ENCODE results near the gene GATA2. TPM values are rescaled to one million over a fixed set of nuclear protein-coding genes. Genes with fewer than 3 reads are reported as not detected.

GATA2 gene
- total and polyA plus RNA-seq, 2 of the 13 experiments (the other 11 are each of a cell fraction or from before 2014, with no cell fraction given): 3.5 to 6.2 TPM

DNA sequence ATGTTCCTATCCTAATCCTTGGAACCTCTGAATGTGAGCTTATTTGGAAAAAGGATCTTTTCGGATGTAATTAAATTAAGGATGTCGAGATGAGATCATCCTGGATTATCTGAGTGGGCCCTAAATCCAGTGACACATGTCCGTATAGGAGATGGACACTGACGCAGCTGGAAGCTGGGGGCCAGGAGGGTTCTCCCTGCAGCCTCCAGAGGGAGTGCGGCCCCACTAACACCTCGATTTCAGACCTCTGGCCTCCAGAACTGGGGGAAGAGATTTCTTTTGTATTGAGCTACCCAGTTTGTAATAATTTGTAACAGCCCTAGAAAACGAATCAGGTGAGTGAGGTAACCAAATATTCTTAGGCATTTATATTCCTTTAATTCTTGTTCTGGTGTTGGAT is 28.8 kb downstream of the GATA2 start:
- in situ Hi-C loops (cut with HindIII; ENCODE audit: extremely low pct_ligation_motif_present, low pct_unique_long_range_greater_than_20kb) (no loop called here), intact Hi-C loops (cut with micrococcal nuclease; ENCODE audit: unreplicated experiment) (no loop called here)
- POLR2A ChIA-PET: no interaction called here
- Histone ChIP-seq H3K36me3 (replicated peaks in 1 of 2; ENCODE audit: control insufficient read depth in 1 of 2, insufficient read depth in 2 of 2, low read length in 2 of 2) (no peaks in the 10 kb centered on the region), H3K79me2 (ENCODE audit: insufficient read depth, low read length) (no peaks in the 10 kb centered on the region), H2AFZ (ENCODE audit: low read length) (no peak overlapping the region), H3K9me3 (ENCODE audit: low read length) (no peaks in the 10 kb centered on the region), H3K27ac (ENCODE audit: extremely low read length, insufficient read depth, low read length) (no peak overlapping the region), H3K27me3 (ENCODE audit: control insufficient read depth in 1 of 2, insufficient read depth in 2 of 2, low read length in 2 of 2) (peaks cover 15 to 86% of the 10 kb centered on the region in 2 experiments), H3K9ac (ENCODE audit: insufficient read depth, low read depth, low read length) (no peak overlapping the region), H3K4me3 (replicated peaks in 1 of 3; ENCODE audit: insufficient read depth in 1 of 3, low read depth in 2 of 3, low read length in 3 of 3) (no peak overlapping the region), H3K4me2 (ENCODE audit: low read depth, low read length) (no peak overlapping the region), H4K20me1 (ENCODE audit: insufficient read depth, low read length) (no peaks in the 10 kb centered on the region), H3K4me1 (ENCODE audit: insufficient read depth, low read length) (no peaks in the 10 kb centered on the region; the same call in 1 of the 2 replicates)
- peak; percentile 36; the same call in 1 of the 3 replicates for ATAC-seq
- DNase-seq (ENCODE audit: low spot score): no peak
- WGBS (ENCODE audit: low lambda C conversion rate): 21% methylated on average over 7 of the region's 7 CpGs
- no TSS peak for BruUV-seq (replicated peaks)
- CTCF ChIA-PET (ENCODE audit: low intra/inter-chr PET ratio, low total read pairs): no interaction called here
- TF ChIP-seq, protein P1, sequence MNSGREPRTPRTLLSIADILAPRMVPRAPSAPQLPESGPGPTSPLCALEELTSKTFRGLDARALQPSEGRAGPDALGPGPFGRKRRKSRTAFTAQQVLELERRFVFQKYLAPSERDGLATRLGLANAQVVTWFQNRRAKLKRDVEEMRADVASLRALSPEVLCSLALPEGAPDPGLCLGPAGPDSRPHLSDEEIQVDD (CRISPR knock-in tag; IDR thresholded peaks at IDR 0.05; ENCODE audit: borderline replicate concordance): no peak
- TF ChIP-seq CREB1 (IDR thresholded peaks at IDR 0.05) (no peak), CREB1 (CRISPR knock-in tag; IDR thresholded peaks at IDR 0.05) (no peak), RAD21 (CRISPR knock-in tag; IDR thresholded peaks at IDR 0.05) (peak; percentile 15; the same call in 1 of the 2 replicates), NKX3-1 (CRISPR knock-in tag; IDR thresholded peaks at IDR 0.05) (no peak), RCOR2 (CRISPR knock-in tag; IDR thresholded peaks at IDR 0.05) (no peak), STAG1 (CRISPR knock-in tag; IDR thresholded peaks at IDR 0.05) (peak; percentile 21; the same call in 1 of the 2 replicates)
- TF ChIP-seq, protein P2, sequence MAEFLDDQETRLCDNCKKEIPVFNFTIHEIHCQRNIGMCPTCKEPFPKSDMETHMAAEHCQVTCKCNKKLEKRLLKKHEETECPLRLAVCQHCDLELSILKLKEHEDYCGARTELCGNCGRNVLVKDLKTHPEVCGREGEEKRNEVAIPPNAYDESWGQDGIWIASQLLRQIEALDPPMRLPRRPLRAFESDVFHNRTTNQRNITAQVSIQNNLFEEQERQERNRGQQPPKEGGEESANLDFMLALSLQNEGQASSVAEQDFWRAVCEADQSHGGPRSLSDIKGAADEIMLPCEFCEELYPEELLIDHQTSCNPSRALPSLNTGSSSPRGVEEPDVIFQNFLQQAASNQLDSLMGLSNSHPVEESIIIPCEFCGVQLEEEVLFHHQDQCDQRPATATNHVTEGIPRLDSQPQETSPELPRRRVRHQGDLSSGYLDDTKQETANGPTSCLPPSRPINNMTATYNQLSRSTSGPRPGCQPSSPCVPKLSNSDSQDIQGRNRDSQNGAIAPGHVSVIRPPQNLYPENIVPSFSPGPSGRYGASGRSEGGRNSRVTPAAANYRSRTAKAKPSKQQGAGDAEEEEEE (CRISPR knock-in tag; IDR thresholded peaks at IDR 0.05; ENCODE audit: borderline replicate concordance): no peak
- TF ChIP-seq, protein P3, sequence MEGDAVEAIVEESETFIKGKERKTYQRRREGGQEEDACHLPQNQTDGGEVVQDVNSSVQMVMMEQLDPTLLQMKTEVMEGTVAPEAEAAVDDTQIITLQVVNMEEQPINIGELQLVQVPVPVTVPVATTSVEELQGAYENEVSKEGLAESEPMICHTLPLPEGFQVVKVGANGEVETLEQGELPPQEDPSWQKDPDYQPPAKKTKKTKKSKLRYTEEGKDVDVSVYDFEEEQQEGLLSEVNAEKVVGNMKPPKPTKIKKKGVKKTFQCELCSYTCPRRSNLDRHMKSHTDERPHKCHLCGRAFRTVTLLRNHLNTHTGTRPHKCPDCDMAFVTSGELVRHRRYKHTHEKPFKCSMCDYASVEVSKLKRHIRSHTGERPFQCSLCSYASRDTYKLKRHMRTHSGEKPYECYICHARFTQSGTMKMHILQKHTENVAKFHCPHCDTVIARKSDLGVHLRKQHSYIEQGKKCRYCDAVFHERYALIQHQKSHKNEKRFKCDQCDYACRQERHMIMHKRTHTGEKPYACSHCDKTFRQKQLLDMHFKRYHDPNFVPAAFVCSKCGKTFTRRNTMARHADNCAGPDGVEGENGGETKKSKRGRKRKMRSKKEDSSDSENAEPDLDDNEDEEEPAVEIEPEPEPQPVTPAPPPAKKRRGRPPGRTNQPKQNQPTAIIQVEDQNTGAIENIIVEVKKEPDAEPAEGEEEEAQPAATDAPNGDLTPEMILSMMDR (CRISPR knock-in tag; IDR thresholded peaks at IDR 0.05): peak; percentile 31
- no peak for FAIRE-seq
